Measurements from ENCODE around the gene KLHL25.
"Not testable (repeated sequence)": the region's sequence is repeated elsewhere in the genome, so short reads cannot be mapped to it uniquely, and the experiment has no call there.

KLHL25 gene

GRCh38 chr15:85802617-85803016 lies 7.9 kb upstream of the KLHL25 start:
- DNase-seq: not testable (repeated sequence)

DNA sequence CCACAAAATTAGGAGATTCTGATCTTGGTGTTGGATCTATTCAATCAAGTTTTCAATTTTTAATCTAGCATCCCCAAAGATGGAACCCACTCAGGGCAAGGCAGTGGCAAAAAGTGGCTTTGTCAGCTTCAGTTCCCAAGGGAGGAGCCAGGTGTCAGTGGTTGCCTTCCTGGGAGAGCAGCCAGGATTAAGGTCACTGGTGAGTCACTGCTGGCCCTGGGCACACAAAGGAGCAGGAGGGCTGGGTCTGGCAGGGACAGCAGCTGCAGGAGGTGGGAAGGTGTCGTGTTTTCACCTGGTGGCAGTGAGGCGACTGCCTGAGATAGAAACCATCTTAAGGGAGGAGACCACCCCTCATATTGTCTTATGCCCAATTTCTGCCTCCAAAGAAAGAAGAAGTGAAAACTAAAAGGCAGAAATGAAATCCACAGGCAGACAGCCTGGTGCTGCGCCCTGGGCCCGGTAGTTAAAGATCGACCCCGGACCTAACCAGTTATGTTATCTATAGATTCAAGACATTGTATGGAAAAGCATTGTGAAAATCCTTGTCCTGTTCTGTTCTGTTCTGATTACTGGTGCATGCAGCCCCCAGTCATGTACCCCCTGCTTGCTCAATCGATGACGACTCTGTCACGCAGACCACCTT lies 5.9 kb upstream of the KLHL25 start:
- no peak for DNase-seq

DNA sequence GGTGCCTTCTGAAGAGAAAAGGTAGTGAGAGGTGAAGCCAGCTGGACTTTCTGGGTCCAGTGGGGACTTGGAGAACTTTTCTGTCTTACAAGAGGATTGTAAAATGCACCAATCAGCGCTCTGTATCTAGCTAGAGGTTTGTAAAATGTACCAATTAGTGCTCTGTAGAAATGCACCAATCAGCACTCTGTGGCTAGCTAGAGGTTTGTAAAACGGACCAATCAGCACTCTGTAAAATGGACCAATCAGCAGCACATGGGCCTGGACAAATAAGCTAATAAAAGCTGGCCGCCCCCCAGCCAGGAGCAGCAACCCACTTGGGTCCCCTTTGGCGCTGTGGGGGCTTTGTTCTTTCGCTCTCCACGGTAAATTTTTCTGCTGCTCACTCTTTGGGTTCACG lies 1.6 kb upstream of the KLHL25 start:
- not testable (repeated sequence) for DNase-seq

GRCh38 chr15:85795337-85796305 lies 896 bp upstream of the KLHL25 start:
- DNase-seq: no peak

- DNase-seq: no peak
Measured at GRCh38 chr15:85793641-85794597, 806 bp downstream of the KLHL25 start.

DNA sequence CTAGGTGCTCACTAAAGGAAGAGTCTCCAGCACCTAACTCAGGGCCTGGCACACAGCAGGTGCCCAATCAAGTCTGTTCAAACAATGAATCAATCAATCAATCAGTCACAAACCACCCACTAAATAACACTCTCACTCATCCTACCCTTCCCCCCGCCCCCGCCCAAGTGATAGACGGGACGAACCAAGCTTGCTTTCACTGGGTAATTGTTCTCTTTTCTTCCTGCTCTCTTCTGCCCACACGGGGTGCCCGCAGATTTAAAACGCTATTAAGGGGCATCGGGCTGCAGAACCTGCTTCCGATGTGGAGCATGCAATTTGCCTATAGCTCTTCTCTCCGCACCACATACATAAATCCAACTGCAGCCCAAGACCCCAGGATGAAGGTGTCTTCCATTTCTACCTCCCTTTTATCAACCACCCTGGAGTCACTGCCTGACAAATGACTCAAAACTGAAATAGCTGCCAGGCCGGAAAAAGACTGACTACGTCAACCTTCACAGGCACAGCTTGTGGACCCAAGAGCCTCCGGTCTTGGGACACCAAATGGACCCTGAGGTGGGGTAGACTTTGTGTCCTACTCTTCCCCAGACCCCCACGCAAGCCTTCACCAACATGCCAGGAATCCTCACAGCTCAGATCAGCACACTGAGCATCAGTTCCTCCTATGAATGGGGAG lies 1.7 kb downstream of the KLHL25 start:
- DNase-seq: no peak

GRCh38 chr15:85792102-85792731 lies 2.5 kb downstream of the KLHL25 start:
- no peak for DNase-seq

GRCh38 chr15:85789496-85789875 lies 5.2 kb downstream of the KLHL25 start:
- DNase-seq: no peak

GRCh38 chr15:85788771-85789495 lies 5.8 kb downstream of the KLHL25 start:
- no peak for DNase-seq

GRCh38 chr15:85786781-85787114 lies 8.0 kb downstream of the KLHL25 start:
- no peak for DNase-seq

DNA sequence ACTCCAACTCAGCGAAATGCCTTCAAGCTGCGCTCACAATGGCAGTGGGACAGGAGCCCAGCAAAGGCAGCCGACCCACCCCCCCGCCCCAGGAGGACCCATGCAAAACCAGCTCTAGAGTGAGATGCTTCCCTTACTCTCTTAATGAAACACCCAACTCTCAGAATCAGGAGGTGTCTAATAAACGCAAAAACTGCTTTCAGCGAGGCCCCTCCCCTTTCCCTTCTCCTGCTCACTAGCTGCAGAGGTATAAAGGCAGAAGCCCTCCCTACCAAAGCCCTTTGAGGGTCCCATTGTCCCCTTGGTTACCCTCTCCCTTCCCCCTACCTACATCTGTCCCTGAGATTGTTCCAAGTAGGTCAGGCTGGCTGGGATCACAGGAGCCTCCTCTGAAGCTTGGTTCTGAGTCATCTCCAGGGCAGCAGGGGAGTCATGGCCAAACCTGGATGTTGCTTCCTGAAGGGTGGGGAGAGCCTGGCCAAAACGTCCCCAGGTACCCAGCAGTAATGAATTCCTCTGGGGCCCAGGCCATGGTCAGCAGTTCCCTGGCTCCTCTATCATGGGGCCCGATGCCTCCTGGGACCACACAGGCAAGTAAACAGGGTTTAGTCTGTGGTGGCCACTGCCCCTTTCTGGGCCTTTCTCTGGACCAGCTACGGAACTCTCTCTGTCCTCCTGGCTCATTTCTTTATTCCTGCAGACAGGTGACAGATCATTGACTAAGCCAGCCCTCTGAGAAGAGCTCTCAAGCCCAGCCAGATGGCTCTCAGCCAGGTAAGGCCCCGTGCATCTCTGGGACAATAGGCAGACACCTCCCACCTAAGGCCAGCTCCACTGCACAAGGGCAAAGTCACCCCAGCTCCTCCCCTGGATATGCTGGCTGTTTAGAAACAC lies 8.6 kb downstream of the KLHL25 start:
- no peak for DNase-seq

DNA sequence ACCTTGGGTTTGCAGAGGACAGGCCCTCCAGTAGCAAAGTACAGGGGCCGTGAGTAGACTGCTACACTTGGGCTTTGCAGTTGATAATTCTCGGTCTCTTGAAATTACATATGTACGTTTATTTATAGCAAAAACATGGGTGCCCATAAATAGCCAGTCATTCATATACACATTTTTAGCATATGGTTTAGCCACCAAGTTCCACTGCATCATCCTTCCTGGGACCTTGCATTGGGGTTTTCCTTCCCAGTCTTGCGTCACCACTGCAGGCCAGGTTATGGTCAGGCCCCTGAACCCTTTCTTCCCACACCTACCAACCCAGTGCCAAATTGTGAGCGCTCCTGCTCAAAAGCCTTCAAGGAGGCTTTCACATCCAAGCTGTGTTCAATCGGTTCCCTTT lies 12.7 kb downstream of the KLHL25 start:
- DNase-seq: no peak

DNA sequence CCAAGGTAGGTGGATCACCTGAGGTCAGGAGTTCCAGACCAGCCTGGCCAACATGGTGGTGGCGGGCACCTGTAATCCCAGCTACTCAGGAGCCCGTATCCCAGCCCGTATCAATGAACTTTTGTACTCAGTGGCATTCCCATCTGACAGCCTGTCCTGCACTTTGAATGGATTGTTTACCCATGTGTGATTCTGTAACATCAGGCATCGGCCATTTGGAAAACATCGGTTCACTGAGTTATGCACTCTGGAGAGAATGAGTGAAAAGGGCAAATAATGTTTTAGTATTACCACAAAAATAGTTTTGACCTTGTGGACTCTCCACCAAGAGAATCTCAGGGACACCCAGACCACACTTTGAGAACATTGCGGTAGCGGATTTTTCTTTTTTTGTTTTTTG lies 13.6 kb downstream of the KLHL25 start:
- no peak for DNase-seq

GRCh38 chr15:85780225-85780985 lies 14.3 kb downstream of the KLHL25 start:
- no peak for DNase-seq

GRCh38 chr15:85779249-85779648 lies 15.5 kb downstream of the KLHL25 start:
- no peak for DNase-seq

DNA sequence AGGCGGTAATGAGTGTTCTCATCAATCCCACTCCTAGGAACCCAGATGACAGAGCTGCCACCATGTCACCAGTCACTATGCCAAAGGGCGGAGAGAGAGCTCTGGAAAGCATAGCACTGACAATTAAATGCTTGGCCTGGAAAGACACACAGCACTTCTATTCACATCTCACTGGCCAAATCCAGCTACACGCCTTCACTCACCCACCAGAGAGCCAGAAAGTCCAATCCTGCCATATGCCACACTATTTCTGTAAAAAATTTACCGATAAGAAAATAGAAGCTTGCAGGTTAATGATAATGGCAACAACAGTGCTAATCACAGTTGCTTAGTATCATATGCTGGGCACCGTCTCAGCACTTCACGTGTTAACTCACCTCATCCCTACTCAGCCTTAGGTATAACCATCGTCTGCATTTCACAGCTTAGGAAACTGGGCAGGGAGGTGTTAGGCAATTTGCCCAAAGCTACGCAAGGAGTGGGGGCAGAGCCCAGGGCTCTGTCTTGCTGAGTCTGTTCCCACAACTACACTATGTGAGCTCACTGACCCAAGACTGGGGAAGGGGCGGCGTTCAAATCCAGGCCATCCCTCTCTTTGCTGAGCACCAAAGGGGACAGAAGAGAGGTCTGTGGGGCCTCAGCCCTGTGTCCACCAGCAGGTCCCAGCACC lies 16.5 kb downstream of the KLHL25 start:
- no peak for DNase-seq

- no peak for DNase-seq
Measured at GRCh38 chr15:85777250-85778106, 17.2 kb downstream of the KLHL25 start.

DNA sequence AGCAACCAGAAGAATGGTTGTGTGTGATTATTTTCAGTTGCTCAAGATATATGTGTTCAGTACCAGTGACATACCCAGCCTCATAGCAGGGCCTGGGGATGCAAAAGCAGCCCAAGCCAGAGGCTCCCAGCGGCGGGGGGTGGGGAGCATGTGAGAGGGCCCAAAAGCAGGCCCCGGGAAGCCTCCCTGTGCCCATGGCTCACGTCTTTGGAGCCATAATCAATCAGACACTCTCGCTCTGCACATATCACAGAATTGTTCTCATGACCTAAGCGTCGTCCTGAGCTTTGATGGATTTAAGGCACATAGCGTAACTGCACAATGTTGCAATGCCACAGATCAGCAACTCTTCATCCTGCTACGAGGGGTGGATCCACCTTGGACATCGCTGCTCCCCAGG lies 20.8 kb downstream of the KLHL25 start:
- DNase-seq: no peak

Measured in cortex of kidney (tissue), 1 donor.